Left ventricle myocardium inferior (tissue), 1 donor: ENCODE data around the gene CAMK2D. TPM values are rescaled to one million over a fixed set of nuclear protein-coding genes. Genes with fewer than 3 reads are reported as not detected.
"Not testable (repeated sequence)": the region's sequence is repeated elsewhere in the genome, so short reads cannot be mapped to it uniquely, and the experiment has no call there.

Experiments
- DNase-seq: peaks from one replicate; pipeline ENCODE4 v3.0.0-alpha.2; 2020
- H3K27ac ChIP-seq: fragments of 200-600 bp; replicated peaks from 2 replicates; pipeline ENCODE4 v1.8.0; 2021
- H3K27me3 ChIP-seq: fragments of 200-600 bp; 2 replicates; pipeline ENCODE4 v1.8.0; 2021; ENCODE audit warnings: low read depth
- H3K36me3 ChIP-seq: fragments of 200-600 bp; 2 replicates; pipeline ENCODE4 v1.8.0; 2021
- H3K4me1 ChIP-seq: fragments of 200-600 bp; 2 replicates; pipeline ENCODE4 v1.8.0; 2021
- H3K4me3 ChIP-seq: fragments of 200-600 bp; 2 replicates; pipeline ENCODE4 v1.8.0; 2021; ENCODE audit warnings: mild to moderate bottlenecking, moderate library complexity
- H3K9me3 ChIP-seq: fragments of 200-600 bp; replicated peaks from 2 replicates; pipeline ENCODE4 v1.8.0; 2021
- intact Hi-C: fragments of 100-400 bp; cut with micrococcal nuclease; formaldehyde crosslinking; loops from one replicate; pipeline ENCODE4 v1.11.0; 2022
- total RNA-seq: library from RNA; stranded (reverse); fragmentation: NEBNext Ultra II Directional; extraction: Animal tissue kit (Norgen Biotek cat#: 25700); gene quantifications from one replicate; pipeline ENCODE4 v1.2.1, GENCODE V29; 2021
- TF ChIP-seq, protein P1 (sequence below): fragments of 200-600 bp; IDR thresholded peaks from 2 replicates; pipeline ENCODE4 v1.8.0; 2021; ENCODE audit warnings: antibody characterized with exemption, mild to moderate bottlenecking, borderline replicate concordance
- donor health status: DM: no; HTN: yes; CAD: no; lungs with severe emphysema.

Gene CAMK2D
- total RNA-seq, 1 donor from 2014 or later, result 223 TPM

GRCh38 chr4:113718252-113718651 lies 43.3 kb downstream of the CAMK2D start:
- no peak for DNase-seq
- Histone ChIP-seq H3K4me3 (no peak overlapping the region), H3K9me3 (no peaks in the 10 kb centered on the region), H3K27me3 (no peaks in the 10 kb centered on the region), H3K36me3 (no peaks in the 10 kb centered on the region), H3K27ac (no peak overlapping the region), H3K4me1 (peaks cover 56% of the 10 kb centered on the region)
- intact Hi-C loops, result no loop called here
- TF ChIP-seq, protein P1, sequence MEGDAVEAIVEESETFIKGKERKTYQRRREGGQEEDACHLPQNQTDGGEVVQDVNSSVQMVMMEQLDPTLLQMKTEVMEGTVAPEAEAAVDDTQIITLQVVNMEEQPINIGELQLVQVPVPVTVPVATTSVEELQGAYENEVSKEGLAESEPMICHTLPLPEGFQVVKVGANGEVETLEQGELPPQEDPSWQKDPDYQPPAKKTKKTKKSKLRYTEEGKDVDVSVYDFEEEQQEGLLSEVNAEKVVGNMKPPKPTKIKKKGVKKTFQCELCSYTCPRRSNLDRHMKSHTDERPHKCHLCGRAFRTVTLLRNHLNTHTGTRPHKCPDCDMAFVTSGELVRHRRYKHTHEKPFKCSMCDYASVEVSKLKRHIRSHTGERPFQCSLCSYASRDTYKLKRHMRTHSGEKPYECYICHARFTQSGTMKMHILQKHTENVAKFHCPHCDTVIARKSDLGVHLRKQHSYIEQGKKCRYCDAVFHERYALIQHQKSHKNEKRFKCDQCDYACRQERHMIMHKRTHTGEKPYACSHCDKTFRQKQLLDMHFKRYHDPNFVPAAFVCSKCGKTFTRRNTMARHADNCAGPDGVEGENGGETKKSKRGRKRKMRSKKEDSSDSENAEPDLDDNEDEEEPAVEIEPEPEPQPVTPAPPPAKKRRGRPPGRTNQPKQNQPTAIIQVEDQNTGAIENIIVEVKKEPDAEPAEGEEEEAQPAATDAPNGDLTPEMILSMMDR, result no peak

GRCh38 chr4:113711883-113712662 lies 49.5 kb downstream of the CAMK2D start:
- no peak for DNase-seq
- TF ChIP-seq, protein P1, result no peak
- intact Hi-C loops, result no loop called here
- H3K4me3 ChIP-seq, result no peak overlapping the region
- H3K36me3 ChIP-seq, result no peaks in the 10 kb centered on the region
- H3K4me1 ChIP-seq, result peaks cover 72% of the 10 kb centered on the region
- H3K27ac ChIP-seq, result no peak overlapping the region
- no peaks in the 10 kb centered on the region for H3K27me3 ChIP-seq
- no peaks in the 10 kb centered on the region for H3K9me3 ChIP-seq

DNA sequence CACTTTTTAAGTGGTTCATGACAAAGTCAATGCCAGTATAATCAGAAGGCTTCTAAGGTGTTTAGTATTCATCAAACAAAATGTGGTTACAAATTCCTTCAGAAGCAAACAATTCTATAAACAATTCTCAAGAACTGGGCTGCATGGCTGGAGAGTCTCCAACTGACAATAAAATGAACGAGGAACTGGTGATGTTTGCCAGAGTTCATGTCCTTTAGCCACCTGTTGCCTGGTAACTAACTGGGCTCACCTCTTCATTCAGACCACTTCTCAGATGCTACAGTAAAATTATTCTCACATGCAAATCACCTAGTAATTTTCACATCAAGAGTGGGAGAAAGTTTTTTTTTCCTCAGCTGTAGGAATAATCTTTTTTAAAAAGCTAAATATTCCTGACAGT lies 53.3 kb downstream of the CAMK2D start:
- H3K9me3 ChIP-seq, result no peaks in the 10 kb centered on the region
- no peak for DNase-seq
- peaks cover 69% of the 10 kb centered on the region for H3K4me1 ChIP-seq
- H3K4me3 ChIP-seq, result no peak overlapping the region
- H3K27me3 ChIP-seq, result no peaks in the 10 kb centered on the region
- H3K27ac ChIP-seq, result no peak overlapping the region
- TF ChIP-seq, protein P1, result no peak
- intact Hi-C loops, result no loop called here
- no peaks in the 10 kb centered on the region for H3K36me3 ChIP-seq

- Histone ChIP-seq H3K4me3 (no peak overlapping the region), H3K9me3 (no peaks in the 10 kb centered on the region), H3K36me3 (no peaks in the 10 kb centered on the region), H3K4me1 (peaks cover 70% of the 10 kb centered on the region), H3K27me3 (no peaks in the 10 kb centered on the region), H3K27ac (peak overlapping the region; percentile 46)
- TF ChIP-seq, protein P1, result no peak
- intact Hi-C loops, result no loop called here
- no peak for DNase-seq
Measured at GRCh38 chr4:113707048-113707447, 54.5 kb downstream of the CAMK2D start.

DNA sequence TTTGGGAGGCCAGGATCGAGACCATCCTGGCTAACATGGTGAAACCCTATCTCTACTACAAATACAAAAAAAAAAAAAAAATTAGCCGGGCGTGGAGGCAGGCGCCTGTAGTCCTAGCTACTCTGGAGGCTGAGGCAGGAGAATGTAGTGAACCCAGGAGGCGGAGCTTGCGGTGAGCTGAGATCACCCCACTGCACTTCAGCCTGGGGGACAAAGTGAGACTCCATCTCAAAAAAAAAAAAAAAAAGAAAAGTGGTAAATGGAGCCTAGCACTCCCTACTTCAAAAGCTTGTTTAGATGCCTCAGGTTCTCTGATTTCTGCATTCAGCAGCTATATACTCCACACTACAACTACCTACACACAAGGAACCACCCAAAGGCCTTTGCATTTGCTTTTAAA lies 56.4 kb downstream of the CAMK2D start:
- H3K9me3 ChIP-seq, H3K36me3 ChIP-seq, DNase-seq, H3K4me3 ChIP-seq, intact Hi-C loops, H3K27me3 ChIP-seq: not testable (repeated sequence)
- Histone ChIP-seq H3K4me1 (peaks cover 68% of the 10 kb centered on the region), H3K27ac (peak overlapping the region; percentile 24)

DNA sequence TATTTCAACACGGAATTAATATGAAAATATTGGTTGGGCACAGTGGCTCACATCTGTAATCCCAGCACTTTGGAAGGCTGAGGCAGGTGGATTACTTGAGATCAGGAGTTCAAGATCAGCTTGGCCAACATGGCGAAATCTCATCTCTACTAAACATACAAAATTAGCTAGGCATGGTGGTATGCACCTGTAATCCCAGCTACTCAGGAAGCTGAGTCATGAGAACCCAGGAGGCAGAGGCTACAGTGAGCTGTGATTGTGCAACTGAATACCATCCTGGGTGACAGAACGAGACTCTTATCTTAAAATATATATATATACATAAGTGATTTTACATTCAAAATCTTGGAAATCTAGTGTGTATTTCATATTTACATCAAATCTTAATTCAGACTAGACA lies 58.9 kb downstream of the CAMK2D start:
- H3K27me3 ChIP-seq, H3K36me3 ChIP-seq, DNase-seq, H3K4me3 ChIP-seq, H3K9me3 ChIP-seq, intact Hi-C loops, H3K27ac ChIP-seq: not testable (repeated sequence)
- peaks cover 60% of the 10 kb centered on the region for H3K4me1 ChIP-seq
